HEK293T (cell line): Measurements from ENCODE around the gene GCN1.

Source experiments
- CTCF ChIA-PET: fragments of 350-600 bp; formaldehyde crosslinking; extraction: SDS; loops from one replicate; lab custom pipeline; 2021; ENCODE audit warnings: antibody characterized with exemption, inconsistent platforms; lab: Yijun Ruan, JAX
- POLR2A ChIA-PET: fragments of 350-600 bp; formaldehyde crosslinking; extraction: SDS; loops from one replicate; lab custom pipeline; 2020; ENCODE audit warnings: antibody characterized with exemption, inconsistent platforms; lab: Yijun Ruan, JAX
- DNase-seq: peaks from one replicate; pipeline ENCODE4 v3.0.0; 2012; ENCODE audit warnings: mixed read lengths; ENCODE audit errors: extremely low spot score
- ARNT ChIP-seq: fragments of 450-650 bp; IDR thresholded peaks from 2 replicates; pipeline ENCODE4 v1.6.1; 2017; ENCODE audit warnings: mild to moderate bottlenecking
- BHLHE40 ChIP-seq: fragments of 450-650 bp; IDR thresholded peaks from 2 replicates; pipeline ENCODE4 v1.6.1; 2016; ENCODE audit warnings: mild to moderate bottlenecking, moderate library complexity, borderline replicate concordance
- CTBP1 ChIP-seq: fragments of 450-650 bp; IDR thresholded peaks from 2 replicates; pipeline ENCODE4 v1.6.1; 2016; ENCODE audit warnings: borderline replicate concordance
- ELF4 ChIP-seq: fragments of 450-650 bp; IDR thresholded peaks from 2 replicates; pipeline ENCODE4 v1.6.1; 2017; ENCODE audit warnings: antibody characterized with exemption
- FOXA1 ChIP-seq: fragments of 450-650 bp; IDR thresholded peaks from 2 replicates; pipeline ENCODE4 v1.6.1; 2016; ENCODE audit warnings: mild to moderate bottlenecking
- FOXK2 ChIP-seq: fragments of 450-650 bp; IDR thresholded peaks from 2 replicates; pipeline ENCODE4 v1.6.1; 2016; ENCODE audit warnings: mild to moderate bottlenecking
- FOXM1 ChIP-seq: fragments of 450-650 bp; IDR thresholded peaks from 2 replicates; pipeline ENCODE4 v1.6.1; 2017; ENCODE audit warnings: mild to moderate bottlenecking, borderline replicate concordance
- HDGF ChIP-seq: fragments of 450-650 bp; IDR thresholded peaks from 2 replicates; pipeline ENCODE4 v1.6.1; 2017; ENCODE audit warnings: antibody characterized with exemption, borderline replicate concordance
- L3MBTL2 ChIP-seq: fragments of 450-650 bp; conservative IDR thresholded peaks from 2 replicates; pipeline ENCODE4 v1.6.1; 2016; ENCODE audit warnings: mild to moderate bottlenecking
- LEF1 ChIP-seq: fragments of 450-650 bp; IDR thresholded peaks from 2 replicates; pipeline ENCODE4 v1.6.1; 2017; ENCODE audit warnings: mild to moderate bottlenecking, borderline replicate concordance
- NFRKB ChIP-seq: fragments of 450-650 bp; IDR thresholded peaks from 2 replicates; pipeline ENCODE4 v1.6.1; 2016; ENCODE audit warnings: mild to moderate bottlenecking, moderate library complexity
- PKNOX1 ChIP-seq: fragments of 450-650 bp; IDR thresholded peaks from 2 replicates; pipeline ENCODE4 v1.6.1; 2016
- SP1 ChIP-seq: fragments of 450-650 bp; IDR thresholded peaks from 2 replicates; pipeline ENCODE4 v1.6.1; 2017
- SUZ12 ChIP-seq: fragments of 450-650 bp; IDR thresholded peaks from 2 replicates; pipeline ENCODE4 v1.6.1; 2016; ENCODE audit warnings: mild to moderate bottlenecking
- TARDBP ChIP-seq: fragments of 450-650 bp; IDR thresholded peaks from 2 replicates; pipeline ENCODE4 v1.6.1; 2016
- ZNF384 ChIP-seq: fragments of 450-650 bp; IDR thresholded peaks from 2 replicates; pipeline ENCODE4 v1.6.1; 2016

The GCN1 gene

GRCh38 chr12:120169946-120170345 is 24.6 kb downstream of the GCN1 start:
- TF ChIP-seq SUZ12 = no peak
- no peak for TF ChIP-seq ARNT
- no peak for TF ChIP-seq NFRKB
- TF ChIP-seq HDGF = no peak
- TF ChIP-seq CTBP1 = no peak
- no peak for TF ChIP-seq FOXM1
- no peak for DNase-seq
- POLR2A ChIA-PET = no interaction called here
- CTCF ChIA-PET = no interaction called here

DNA sequence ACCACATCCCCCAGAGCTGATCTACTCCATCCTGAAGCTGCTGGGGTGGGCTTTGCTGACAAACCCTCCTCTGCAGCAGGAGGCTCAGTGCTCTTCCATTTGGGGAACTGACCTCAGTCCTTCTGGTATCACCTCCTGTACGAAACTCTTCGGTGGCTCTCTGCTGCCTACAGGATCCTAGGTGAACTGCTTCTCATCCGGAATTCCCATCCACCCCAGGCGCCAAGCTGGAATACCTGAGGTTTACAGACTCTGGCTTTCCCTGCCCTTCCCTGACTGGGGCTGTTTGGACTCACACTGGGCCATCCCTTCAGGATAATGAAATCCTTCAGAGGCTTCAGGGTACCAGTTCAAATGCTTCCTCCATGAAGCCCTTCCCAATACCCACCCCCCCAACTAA is 26.2 kb downstream of the GCN1 start:
- no peak for TF ChIP-seq FOXA1
- TF ChIP-seq ZNF384 = no peak
- no peak for TF ChIP-seq CTBP1
- no peak for TF ChIP-seq L3MBTL2
- TF ChIP-seq PKNOX1 = no peak
- no peak for TF ChIP-seq FOXK2
- no peak for TF ChIP-seq BHLHE40
- no peak for TF ChIP-seq ARNT
- no peak for TF ChIP-seq HDGF
- TF ChIP-seq LEF1 = no peak
- no peak for TF ChIP-seq TARDBP
- TF ChIP-seq NFRKB = no peak
- no peak for TF ChIP-seq SP1
- TF ChIP-seq FOXM1 = no peak
- TF ChIP-seq SUZ12 = no peak
- no peak for TF ChIP-seq ELF4
- CTCF ChIA-PET = no interaction called here
- POLR2A ChIA-PET = interaction anchor here (0.8 to 1.4 kb wide), 2 partner anchors 32 to 33 kb away, joined by 3 to 5 read pairs; no protein-coding TSS in a partner anchor
- no peak for DNase-seq

GRCh38 chr12:120167529-120168095 is 26.9 kb downstream of the GCN1 start:
- no peak for DNase-seq
- ChIA-PET CTCF (no interaction called here), POLR2A (interaction anchor here (1.0 to 1.4 kb wide), 2 partner anchors 33 to 34 kb away, joined by 5 read pairs; partner anchors contain the start of gene RPLP0)
- no peak for TF ChIP-seq ARNT
- TF ChIP-seq L3MBTL2 = no peak
- no peak for TF ChIP-seq HDGF
- no peak for TF ChIP-seq BHLHE40
- no peak for TF ChIP-seq FOXK2
- no peak for TF ChIP-seq FOXA1
- no peak for TF ChIP-seq NFRKB

GRCh38 chr12:120164293-120164692 is 30.2 kb downstream of the GCN1 start:
- TF ChIP-seq FOXK2 (no peak), ZNF384 (no peak), FOXA1 (no peak), SP1 (no peak)
- ChIA-PET CTCF (no interaction called here), POLR2A (interaction anchor here (1.2 kb wide), 1 partner anchor 37 kb away, joined by 5 read pairs; the partner anchor contains the start of gene RPLP0)
- DNase-seq = no peak

- TF ChIP-seq ELF4 (no peak), L3MBTL2 (no peak), SP1 (no peak), CTBP1 (no peak), BHLHE40 (no peak)
- DNase-seq = no peak
- POLR2A ChIA-PET = interaction anchor here (1.1 to 1.5 kb wide), 2 partner anchors 38 to 46 kb away, joined by 3 to 4 read pairs; partner anchors contain the start of genes RAB35 and RPLP0
- CTCF ChIA-PET = no interaction called here
Measured at GRCh38 chr12:120162763-120163162, 31.8 kb downstream of the GCN1 start.

- no peak for TF ChIP-seq ELF4
- TF ChIP-seq PKNOX1 = no peak
- TF ChIP-seq TARDBP = no peak
- no peak for TF ChIP-seq BHLHE40
- no peak for TF ChIP-seq FOXA1
- TF ChIP-seq SP1 = no peak
- no peak for TF ChIP-seq FOXK2
- no peak for TF ChIP-seq L3MBTL2
- no peak for TF ChIP-seq CTBP1
- TF ChIP-seq HDGF = no peak
- no peak for TF ChIP-seq SUZ12
- no peak for TF ChIP-seq ARNT
- no peak for TF ChIP-seq NFRKB
- no peak for TF ChIP-seq ZNF384
- no peak for DNase-seq
- POLR2A ChIA-PET = interaction anchor here (1.1 to 1.5 kb wide), 2 partner anchors 39 to 45 kb away, joined by 3 to 4 read pairs; partner anchors contain the start of gene RAB35
- CTCF ChIA-PET = no interaction called here
Measured at GRCh38 chr12:120161852-120162251, 32.7 kb downstream of the GCN1 start.

DNA sequence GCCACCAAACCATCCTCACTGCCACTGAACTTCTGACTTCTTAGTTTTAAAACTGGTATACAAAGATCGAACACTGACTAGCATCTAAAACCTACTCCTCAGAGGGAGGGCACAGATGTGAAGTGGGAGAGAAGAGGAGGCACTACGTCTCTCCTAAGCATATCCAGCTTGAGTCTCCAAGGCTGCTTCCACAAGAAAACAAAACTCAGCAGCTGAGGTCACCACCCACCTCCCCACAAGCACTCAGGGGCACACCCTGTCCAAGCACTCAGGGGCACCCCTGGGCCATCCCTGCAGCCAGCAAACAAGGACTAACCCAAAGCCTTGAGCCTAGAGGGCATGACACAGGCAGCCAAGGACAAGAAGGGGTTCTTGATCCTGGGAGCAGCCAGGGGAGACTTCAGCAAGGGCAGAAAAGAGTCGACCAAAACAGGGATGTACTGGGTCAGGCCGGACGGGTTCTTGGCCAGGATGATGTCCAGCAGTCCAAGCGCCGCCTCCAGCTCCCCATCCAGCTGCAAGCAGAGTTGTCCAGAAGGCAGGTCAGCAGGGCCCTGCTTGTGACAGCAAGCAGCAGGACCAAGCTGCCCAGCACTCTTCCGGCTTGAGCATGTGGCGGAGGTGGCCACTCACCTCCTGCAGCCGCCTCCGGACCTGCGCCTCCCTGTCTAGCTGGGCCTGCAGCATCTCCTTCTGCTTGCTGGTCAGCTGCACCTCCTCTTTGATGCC is 34.8 kb downstream of the GCN1 start:
- TF ChIP-seq NFRKB (no peak), LEF1 (no peak), HDGF (no peak), L3MBTL2 (no peak), ZNF384 (no peak), CTBP1 (no peak), ARNT (no peak), FOXK2 (no peak), SP1 (no peak), FOXM1 (no peak), ELF4 (no peak)
- CTCF ChIA-PET = no interaction called here
- no peak for DNase-seq
- POLR2A ChIA-PET = interaction anchor here (0.8 to 0.9 kb wide), 2 partner anchors 12 to 41 kb away, joined by 3 read pairs; partner anchors contain the start of gene RPLP0
